Lower leg skin (tissue), 3 donors: Measurements from ENCODE around the gene TLE1.
"Not testable (repeated sequence)": the region's sequence is repeated elsewhere in the genome, so short reads cannot be mapped to it uniquely, and the experiment has no call there.

Experiments used
- CTCF ChIP-seq, 3 donors: fragments of 450-650 bp; IDR thresholded peaks; one replicate each; pipeline ENCODE4 v1.5.1; 2016; ENCODE audit warnings: antibody characterized with exemption in 3 of 3, mild to moderate bottlenecking in 3 of 3, moderate library complexity in 2 of 3
- POLR2A ChIP-seq, 2 donors: fragments of 450-650 bp; IDR thresholded peaks; one replicate each; pipeline ENCODE4 v1.6.1; 2016 to 2017; ENCODE audit warnings: antibody characterized with exemption in 2 of 2, mild to moderate bottlenecking in 1 of 2, moderate library complexity in 1 of 2

GRCh38 chr9:81606261-81606660 is 83.1 kb downstream of the TLE1 start:
- not testable (repeated sequence) for TF ChIP-seq CTCF, POLR2A (IDR thresholded peaks at IDR 0.05)
